ENCODE results near the gene DPP9. TPM values are rescaled to one million over a fixed set of nuclear protein-coding genes. Genes with fewer than 3 reads are reported as not detected.

DPP9 gene
- total RNA-seq, 1 experiment from 2014 or later: 46.4 TPM

- Histone ChIP-seq H3K4me1 (ENCODE audit: insufficient read depth, low read length) (no peaks in the 10 kb centered on the region), H4K8ac (replicated peaks; ENCODE audit: insufficient read length, low read depth, low read length) (no peak overlapping the region), H3K27ac (ENCODE audit: insufficient read length, low read depth, low read length) (no peak overlapping the region), H2AFZ (ENCODE audit: low read length) (no peak overlapping the region), H2BK12ac (ENCODE audit: insufficient read length, low read depth, low read length) (no peak overlapping the region), H3K23me2 (ENCODE audit: insufficient read length, low read depth, low read length, poor library complexity, severe bottlenecking) (peaks cover 13% of the 10 kb centered on the region), H3K4me2 (ENCODE audit: insufficient read depth, insufficient read length, low read length) (no peak overlapping the region), H3K79me1 (ENCODE audit: insufficient read depth, low read depth, low read length, poor library complexity, severe bottlenecking) (no peaks in the 10 kb centered on the region), H3K56ac (ENCODE audit: insufficient read length, low read depth, low read length) (no peak overlapping the region), H3T11ph (ENCODE audit: low read length) (no peak overlapping the region), H4K20me1 (ENCODE audit: control insufficient read depth, insufficient read depth, insufficient read length) (no peaks in the 10 kb centered on the region), H2AK5ac (ENCODE audit: insufficient read length, low read length) (no peak overlapping the region), H2BK120ac (ENCODE audit: low read depth, low read length, poor library complexity, severe bottlenecking) (no peak overlapping the region), H3K23ac (ENCODE audit: insufficient read length, low read depth, low read length) (no peak overlapping the region), H3K27me3 (ENCODE audit: insufficient read depth, low read length) (no peaks in the 10 kb centered on the region), H2BK5ac (ENCODE audit: insufficient read length, low read length) (no peak overlapping the region), H3K9me3 (ENCODE audit: control insufficient read depth, low read depth, low read length) (no peaks in the 10 kb centered on the region), H4K5ac (ENCODE audit: insufficient read length, low read depth, low read length) (no peak overlapping the region), H2BK15ac (ENCODE audit: low read depth, low read length) (no peak overlapping the region), H3K4ac (ENCODE audit: low read depth, low read length) (no peak overlapping the region), H4K91ac (ENCODE audit: insufficient read length, low read depth, low read length) (no peak overlapping the region), H3K79me2 (ENCODE audit: insufficient read depth, low read length) (no peaks in the 10 kb centered on the region), H3K9ac (ENCODE audit: extremely low read depth, insufficient read length, low read length) (no peak overlapping the region), H2BK20ac (ENCODE audit: low read depth, low read length, poor library complexity, severe bottlenecking) (no peak overlapping the region), H3K18ac (ENCODE audit: insufficient read length, low read depth, low read length) (no peak overlapping the region), H3K14ac (ENCODE audit: insufficient read depth, low read length) (no peak overlapping the region)
- TF ChIP-seq, protein P1, sequence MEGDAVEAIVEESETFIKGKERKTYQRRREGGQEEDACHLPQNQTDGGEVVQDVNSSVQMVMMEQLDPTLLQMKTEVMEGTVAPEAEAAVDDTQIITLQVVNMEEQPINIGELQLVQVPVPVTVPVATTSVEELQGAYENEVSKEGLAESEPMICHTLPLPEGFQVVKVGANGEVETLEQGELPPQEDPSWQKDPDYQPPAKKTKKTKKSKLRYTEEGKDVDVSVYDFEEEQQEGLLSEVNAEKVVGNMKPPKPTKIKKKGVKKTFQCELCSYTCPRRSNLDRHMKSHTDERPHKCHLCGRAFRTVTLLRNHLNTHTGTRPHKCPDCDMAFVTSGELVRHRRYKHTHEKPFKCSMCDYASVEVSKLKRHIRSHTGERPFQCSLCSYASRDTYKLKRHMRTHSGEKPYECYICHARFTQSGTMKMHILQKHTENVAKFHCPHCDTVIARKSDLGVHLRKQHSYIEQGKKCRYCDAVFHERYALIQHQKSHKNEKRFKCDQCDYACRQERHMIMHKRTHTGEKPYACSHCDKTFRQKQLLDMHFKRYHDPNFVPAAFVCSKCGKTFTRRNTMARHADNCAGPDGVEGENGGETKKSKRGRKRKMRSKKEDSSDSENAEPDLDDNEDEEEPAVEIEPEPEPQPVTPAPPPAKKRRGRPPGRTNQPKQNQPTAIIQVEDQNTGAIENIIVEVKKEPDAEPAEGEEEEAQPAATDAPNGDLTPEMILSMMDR (conservative IDR thresholded peaks at IDR 0.05): no peak
- H3K27ac Mint-ChIP-seq: no peak overlapping the region
- peaks cover 32% of the 10 kb centered on the region for H3K27me3 Mint-ChIP-seq (ENCODE audit: low read depth)
- no peaks in the 10 kb centered on the region for H3K36me3 Mint-ChIP-seq (ENCODE audit: insufficient read depth in 1 of 3, low read depth in 3 of 3)
- no peak for DNase-seq
- H3K4me1 Mint-ChIP-seq: peaks cover 9 to 19% of the 10 kb centered on the region in 2 experiments
- no peaks in the 10 kb centered on the region; a peak in 2 of 5 replicates for H3K9me3 Mint-ChIP-seq
- no CpG with 5 or more reads among the region's 11 CpGs for WGBS (ENCODE audit: extremely low coverage, insufficient read length, low lambda C conversion rate)
- H3K4me3 Mint-ChIP-seq: no peak overlapping the region
Observed at GRCh38 chr19:4638317-4638716, 85.3 kb downstream of the DPP9 start.
